Hematopoietic multipotent progenitor cell (in vitro differentiated cells): ENCODE data around the gene CTNNA2. TPM values are rescaled to one million over a fixed set of nuclear protein-coding genes. Genes with fewer than 3 reads are reported as not detected.

Experiments
- DNase-seq, 3 donors: peaks; one replicate each; pipeline ENCODE4 v3.0.0-alpha.2; 2011 to 2015; ENCODE audit warnings: low read depth in 2 of 3, low spot score in 2 of 3
- total RNA-seq: library from RNA; depleted of rRNA; stranded (reverse); fragments of >200 nt; gene quantifications from one replicate; pipeline ENCODE4 v1.2.3, GENCODE V29; 2012

The CTNNA2 gene
- total RNA-seq, 1 donor: not detected

- peak in 2 of 3 donors; percentile 24 to 71 for DNase-seq
Measured at GRCh38 chr2:80244905-80245584, 732.2 kb downstream of the CTNNA2 start.

DNA sequence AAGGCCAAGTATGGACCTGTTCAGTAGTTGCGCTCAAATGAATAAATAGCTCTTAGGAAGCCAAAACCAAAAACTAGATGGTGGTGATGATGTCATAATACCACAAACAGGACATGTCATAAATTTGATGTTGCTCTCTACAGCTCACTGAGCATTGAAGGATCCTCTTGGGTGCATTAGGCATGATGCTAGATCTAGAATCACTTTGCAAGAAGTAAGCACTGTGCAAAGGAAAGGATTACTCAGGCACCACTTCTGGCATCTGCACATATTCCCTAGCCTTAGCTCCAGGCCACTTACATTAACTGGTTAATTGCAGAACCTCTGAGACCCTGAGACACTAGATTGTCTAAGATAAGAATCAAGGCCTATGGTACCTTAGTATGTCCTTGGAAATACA lies 733.7 kb downstream of the CTNNA2 start:
- DNase-seq: no peak

DNA sequence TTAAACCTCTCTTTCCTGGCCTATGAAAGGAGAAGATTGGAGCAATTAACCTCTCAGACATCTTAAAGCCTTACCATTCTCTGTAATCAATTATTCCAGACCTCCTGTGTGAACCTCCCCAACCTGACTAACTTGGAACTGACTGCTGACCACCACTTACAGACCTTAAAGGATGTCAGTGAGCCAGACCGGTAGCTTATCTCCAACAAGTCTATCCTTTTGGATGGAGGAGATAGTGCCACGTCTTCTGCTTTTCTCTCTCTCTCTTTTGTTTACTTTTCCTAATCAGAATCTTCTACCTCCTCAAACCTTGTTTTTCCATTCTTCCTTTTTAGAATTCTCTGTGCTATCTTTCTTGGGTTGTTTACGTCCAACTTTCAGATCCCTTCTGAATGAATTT lies 734.5 kb downstream of the CTNNA2 start:
- no peak for DNase-seq

GRCh38 chr2:80248146-80248545 lies 735.3 kb downstream of the CTNNA2 start:
- DNase-seq: no peak

GRCh38 chr2:80252294-80252986 lies 739.6 kb downstream of the CTNNA2 start:
- DNase-seq: no peak

DNA sequence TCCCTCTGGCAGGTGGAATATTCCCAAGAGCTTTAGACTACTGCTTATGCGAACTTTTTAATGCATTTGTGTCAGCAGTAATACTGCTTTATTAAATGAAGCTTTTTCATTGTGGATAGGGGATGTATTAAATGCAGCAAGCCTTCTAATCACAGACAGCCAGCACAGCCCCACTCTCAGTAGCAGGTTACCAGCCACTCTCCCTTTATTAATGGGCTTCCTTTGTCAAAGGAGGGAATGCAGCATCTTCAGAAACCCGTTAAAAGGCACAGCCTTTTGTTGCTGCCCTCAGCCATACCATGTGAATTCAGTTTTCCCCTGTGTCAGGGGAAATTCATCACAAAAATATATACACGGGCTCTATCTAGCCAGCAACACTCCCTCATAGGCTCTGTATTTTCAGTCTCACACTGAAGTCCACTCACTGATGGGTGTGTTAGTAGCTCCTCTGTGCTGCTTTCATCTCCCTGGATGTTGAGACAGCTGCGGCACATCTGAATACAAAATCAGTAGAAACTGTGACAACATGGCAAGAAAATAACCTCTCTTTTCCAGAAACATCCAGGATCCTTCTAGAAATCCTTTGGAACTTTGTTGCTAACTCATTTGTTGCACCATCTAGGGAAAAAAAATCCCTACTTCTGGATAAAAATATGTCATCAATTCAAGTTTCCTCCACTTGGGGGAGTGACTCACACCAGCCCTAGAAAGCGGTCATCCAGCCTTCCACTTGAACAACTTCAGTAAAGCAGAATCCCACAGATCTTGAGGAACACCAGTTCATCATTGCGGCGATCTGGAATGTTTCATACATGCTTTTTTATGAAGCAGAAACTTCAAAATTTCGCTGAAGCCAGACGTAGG lies 743.3 kb downstream of the CTNNA2 start:
- DNase-seq: no peak

DNA sequence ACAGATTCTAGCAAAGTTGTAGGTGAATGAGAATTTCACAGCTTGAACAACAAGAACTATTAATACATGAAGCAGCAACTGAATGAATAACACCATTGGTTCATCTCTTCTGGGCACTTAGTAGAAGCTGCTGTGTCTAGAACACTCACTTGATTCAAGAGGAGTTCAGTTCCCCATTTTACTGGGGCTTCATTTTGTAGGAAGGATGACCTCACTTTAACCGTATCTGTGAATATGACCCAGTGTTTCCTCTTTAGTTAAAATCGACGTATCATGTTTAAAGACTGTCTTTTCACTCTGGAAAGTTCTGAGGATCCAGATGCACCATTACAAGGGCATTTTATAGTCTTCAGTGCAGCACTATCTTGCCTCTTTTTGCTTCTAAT lies 743.9 kb downstream of the CTNNA2 start:
- DNase-seq: peak in 2 of 3 donors; percentile 8 to 52

- DNase-seq: no peak
Measured at GRCh38 chr2:80257450-80257849, 744.6 kb downstream of the CTNNA2 start.

GRCh38 chr2:80258341-80258740 lies 745.5 kb downstream of the CTNNA2 start:
- DNase-seq: no peak

DNA sequence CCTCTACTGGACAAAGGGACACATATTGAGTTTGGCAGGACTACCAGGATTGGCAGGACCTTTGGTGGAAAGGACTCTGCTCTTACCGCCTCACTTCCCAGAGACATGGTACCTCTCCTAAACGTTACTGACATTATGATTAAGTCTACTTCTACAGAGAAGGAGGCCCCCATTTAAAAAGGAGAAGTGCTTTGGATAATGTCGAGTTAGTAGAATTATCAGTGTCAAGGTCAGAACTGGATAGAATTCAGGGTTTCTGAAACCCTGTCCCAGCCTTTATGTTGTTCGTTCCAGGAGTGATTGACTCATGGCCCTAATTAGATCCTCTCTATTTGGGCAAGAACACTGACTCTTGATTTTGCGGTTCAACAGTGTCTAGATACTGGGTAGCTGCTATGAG lies 745.9 kb downstream of the CTNNA2 start:
- DNase-seq: no peak

DNA sequence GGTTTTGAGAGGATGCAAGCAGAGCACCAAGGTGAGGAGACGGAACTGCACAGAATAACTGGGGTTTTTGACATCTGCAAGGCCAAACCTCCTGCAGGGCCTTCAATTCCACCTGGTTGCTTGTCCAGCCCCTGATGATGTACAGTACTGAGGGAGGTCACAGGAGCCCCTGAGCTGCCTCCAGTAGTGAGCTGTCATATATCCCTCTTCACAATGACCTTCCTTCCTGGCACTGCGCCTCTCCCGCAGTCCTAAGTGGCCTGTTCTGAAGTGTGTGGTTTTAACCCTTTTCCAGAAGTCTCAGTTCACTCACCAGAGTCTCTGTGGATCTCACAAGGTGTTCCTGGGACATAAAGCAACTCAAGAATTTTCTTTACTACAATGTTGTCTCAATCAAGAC lies 746.4 kb downstream of the CTNNA2 start:
- no peak for DNase-seq

GRCh38 chr2:80266231-80266630 lies 753.4 kb downstream of the CTNNA2 start:
- no peak for DNase-seq

DNA sequence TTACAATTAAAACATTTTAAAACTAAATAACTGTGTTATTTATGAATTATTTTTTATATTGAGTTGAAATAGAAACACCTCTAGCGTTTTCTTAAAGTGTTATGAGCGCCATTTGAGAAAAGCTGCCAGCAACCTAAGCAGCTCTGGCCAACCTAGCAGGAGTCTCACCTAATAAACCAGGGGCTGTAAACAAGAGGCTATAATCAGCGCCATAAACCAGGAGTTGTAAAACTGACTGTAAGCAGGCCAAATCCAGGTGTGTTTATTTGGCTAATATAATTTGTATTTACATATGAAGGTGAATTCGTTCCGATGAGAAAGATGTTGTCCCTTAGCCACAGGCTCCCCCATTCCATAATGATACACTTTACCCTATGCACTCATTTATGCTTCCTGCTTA lies 757.0 kb downstream of the CTNNA2 start:
- no peak for DNase-seq

- no peak for DNase-seq
Measured at GRCh38 chr2:80280598-80280997, 767.7 kb downstream of the CTNNA2 start.

DNA sequence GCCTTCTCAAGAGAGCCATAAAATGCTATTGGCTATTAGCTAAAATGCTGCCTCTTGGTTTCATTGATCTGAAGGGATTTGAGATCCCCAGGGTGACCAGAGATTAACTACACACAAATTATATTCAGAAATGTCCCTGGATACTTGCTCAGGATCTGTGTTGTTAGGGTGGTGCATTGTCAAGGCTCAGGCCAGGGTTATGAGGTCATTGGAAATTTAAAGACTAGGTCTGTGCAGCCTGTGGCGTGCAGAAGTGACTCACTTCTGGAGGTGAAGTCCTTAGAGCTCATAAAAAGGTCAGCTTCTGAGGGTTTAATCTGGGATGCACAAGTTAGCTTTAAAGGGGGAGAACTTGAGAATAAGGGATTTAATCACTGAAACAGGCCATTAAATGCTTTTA lies 768.2 kb downstream of the CTNNA2 start:
- DNase-seq: no peak

- DNase-seq: no peak
Measured at GRCh38 chr2:80288576-80288975, 775.7 kb downstream of the CTNNA2 start.

GRCh38 chr2:80291656-80292055 lies 778.8 kb downstream of the CTNNA2 start:
- no peak for DNase-seq

DNA sequence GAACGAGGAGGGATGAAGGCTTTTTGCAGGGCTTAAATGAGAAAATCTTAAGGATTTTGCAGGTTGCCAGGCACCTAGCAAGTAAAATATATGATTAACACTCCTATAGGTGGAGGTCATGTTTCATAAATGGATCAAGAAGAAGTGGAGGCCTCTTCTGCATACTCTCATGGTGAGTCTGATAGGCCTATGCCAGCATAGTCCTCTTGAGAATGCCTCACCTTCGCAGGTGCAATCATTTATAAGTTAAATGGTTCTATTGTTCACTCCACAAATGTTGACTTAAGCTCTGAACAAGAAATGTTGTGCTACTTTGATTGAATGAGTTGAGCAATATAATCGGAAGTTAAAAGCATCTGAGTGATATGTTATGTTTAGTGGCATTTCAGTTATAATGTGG lies 779.6 kb downstream of the CTNNA2 start:
- DNase-seq: no peak

DNA sequence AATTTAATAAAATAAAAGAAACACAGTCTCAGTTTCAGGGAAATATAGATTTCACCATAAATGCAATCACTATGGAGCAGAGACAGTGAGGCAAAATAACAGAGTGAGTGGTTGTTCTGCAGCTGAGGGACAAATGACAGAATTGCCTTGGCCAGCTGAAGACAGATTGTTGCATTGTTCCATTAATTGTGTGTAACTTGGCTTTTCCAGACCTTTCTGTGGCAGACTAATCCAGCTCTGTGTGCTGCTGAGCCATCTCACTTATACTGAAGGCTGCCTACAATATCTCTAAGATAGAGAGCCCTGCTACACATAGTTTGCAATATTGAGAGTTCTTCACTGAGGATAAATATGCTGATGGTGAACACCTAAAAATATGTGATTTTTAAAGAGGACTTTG lies 780.2 kb downstream of the CTNNA2 start:
- no peak for DNase-seq

GRCh38 chr2:80298954-80299353 lies 786.1 kb downstream of the CTNNA2 start:
- DNase-seq: no peak

DNA sequence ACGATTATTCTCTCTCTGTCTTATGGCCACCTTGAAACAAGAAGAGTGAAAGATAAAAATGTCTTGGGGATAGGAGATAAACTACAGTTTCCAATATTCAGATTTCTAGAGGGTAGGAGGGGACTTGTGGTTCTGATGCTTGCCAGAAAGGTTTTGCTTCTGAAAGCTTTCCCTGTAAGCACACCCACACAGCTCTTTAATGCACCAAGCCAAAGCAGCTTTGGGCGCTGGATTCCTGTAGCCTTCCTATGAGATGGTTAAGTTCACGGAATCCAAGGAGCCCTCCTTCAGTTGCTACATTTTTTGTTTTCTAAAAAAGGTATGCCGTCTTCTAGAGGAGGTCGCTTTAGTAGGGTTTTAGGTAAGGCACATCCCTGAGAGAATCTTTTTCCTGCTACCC lies 786.8 kb downstream of the CTNNA2 start:
- DNase-seq: no peak

- no peak for DNase-seq
Measured at GRCh38 chr2:80300346-80300745, 787.5 kb downstream of the CTNNA2 start.
